ENCODE results near the gene DAGLB. TPM values are rescaled to one million over a fixed set of nuclear protein-coding genes. Genes with fewer than 3 reads are reported as not detected.

The DAGLB gene
- total and polyA plus RNA-seq, 10 of the 15 experiments (the other 5 are each of a cell fraction or from before 2014, with no cell fraction given) = 1.2 to 13.3 (median 10.1) TPM

GRCh38 chr7:6482307-6482706 lies 34.6 kb upstream of the DAGLB start:
- Histone ChIP-seq H3K9me3 (replicated peaks; ENCODE audit: control insufficient read depth, insufficient read depth, low read length) (no peaks in the 10 kb centered on the region), H3K79me2 (ENCODE audit: control insufficient read depth, insufficient read depth, low read length) (peaks cover 62% of the 10 kb centered on the region), H3K27ac (ENCODE audit: control insufficient read depth, insufficient read depth) (no peak overlapping the region), H3K4me1 (ENCODE audit: control insufficient read depth, insufficient read depth, low read length) (peaks cover 14% of the 10 kb centered on the region), H3K4me3 (peak overlapping the region; percentile 96), H2AFZ (ENCODE audit: control insufficient read depth, low read depth, low read length) (no peak overlapping the region), H3K36me3 (ENCODE audit: control insufficient read depth in 2 of 2, insufficient read depth in 2 of 2, low read length in 1 of 2) (peaks cover 0 to 13% of the 10 kb centered on the region in 2 experiments; a peak in 1 of 4 replicates), H4K20me1 (ENCODE audit: control insufficient read depth, insufficient read depth) (no peaks in the 10 kb centered on the region; the same call in 1 of the 2 replicates), H3K4me2 (ENCODE audit: control insufficient read depth, insufficient read depth) (peak overlapping the region; percentile 87), H3K27me3 (replicated peaks in 1 of 2; ENCODE audit: control insufficient read depth in 2 of 2, insufficient read depth in 2 of 2, low read length in 1 of 2) (no peaks in the 10 kb centered on the region), H3K9ac (ENCODE audit: control insufficient read depth, insufficient read depth, low read length) (peak overlapping the region; percentile 94)
- ChIA-PET CTCF (no interaction called here), SMC1A (ENCODE audit: uncharacterized antibody, unreplicated experiment) (no interaction called here), RAD21 (ENCODE audit: unreplicated experiment) (no interaction called here), POLR2A (interaction anchor here (0.5 kb wide), 1 partner anchor 98 kb away, joined by 3 read pairs; no protein-coding TSS in a partner anchor)
- intact Hi-C loops (cut with micrococcal nuclease; ENCODE audit: unreplicated experiment) = no loop called here
- WGBS (ENCODE audit: insufficient coverage, insufficient replicate concordance, low lambda C conversion rate, missing lambda C conversion rate) = 60% methylated on average over 4 of the region's 4 CpGs
- in situ Hi-C loops (cut with MboI) = no loop called here
- ATAC-seq = no peak
- no peak for FAIRE-seq
- no peak for DNase-seq (ENCODE audit: low read depth, low spot score)
- TSS peak; percentile 70 for BruUV-seq (replicated peaks)
- no peak for TF ChIP-seq GATAD2B (conservative IDR thresholded peaks at IDR 0.05; ENCODE audit: low read depth)
- TF ChIP-seq POLR2AphosphoS2 (IDR thresholded peaks at IDR 0.05; ENCODE audit: low read depth, low read length) = no peak
- TF ChIP-seq, protein P1, sequence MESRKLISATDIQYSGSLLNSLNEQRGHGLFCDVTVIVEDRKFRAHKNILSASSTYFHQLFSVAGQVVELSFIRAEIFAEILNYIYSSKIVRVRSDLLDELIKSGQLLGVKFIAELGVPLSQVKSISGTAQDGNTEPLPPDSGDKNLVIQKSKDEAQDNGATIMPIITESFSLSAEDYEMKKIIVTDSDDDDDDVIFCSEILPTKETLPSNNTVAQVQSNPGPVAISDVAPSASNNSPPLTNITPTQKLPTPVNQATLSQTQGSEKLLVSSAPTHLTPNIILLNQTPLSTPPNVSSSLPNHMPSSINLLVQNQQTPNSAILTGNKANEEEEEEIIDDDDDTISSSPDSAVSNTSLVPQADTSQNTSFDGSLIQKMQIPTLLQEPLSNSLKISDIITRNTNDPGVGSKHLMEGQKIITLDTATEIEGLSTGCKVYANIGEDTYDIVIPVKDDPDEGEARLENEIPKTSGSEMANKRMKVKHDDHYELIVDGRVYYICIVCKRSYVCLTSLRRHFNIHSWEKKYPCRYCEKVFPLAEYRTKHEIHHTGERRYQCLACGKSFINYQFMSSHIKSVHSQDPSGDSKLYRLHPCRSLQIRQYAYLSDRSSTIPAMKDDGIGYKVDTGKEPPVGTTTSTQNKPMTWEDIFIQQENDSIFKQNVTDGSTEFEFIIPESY (IDR thresholded peaks at IDR 0.05) = no peak
- no peak for TF ChIP-seq CHD2 (IDR thresholded peaks at IDR 0.05; ENCODE audit: borderline replicate concordance, low read depth, low read length)
- no peak for TF ChIP-seq RBBP5 (conservative IDR thresholded peaks at IDR 0.05)
- no peak for TF ChIP-seq IKZF2 (IDR thresholded peaks at IDR 0.05)
- TF ChIP-seq BHLHE40 (IDR thresholded peaks at IDR 0.05; ENCODE audit: borderline replicate concordance in 1 of 2, low read depth in 2 of 2, low read length in 1 of 2) = no peak
